HG03457 (cell line): Measurements from ENCODE around the gene EPS8L1.

ENCODE experiments used
- ATAC-seq: cut with Tn5 transposase; IDR thresholded peaks from one replicate; pipeline ENCODE4 v1.9.1; 2021; ENCODE audit warnings: moderate number of reproducible peaks; ENCODE audit not compliant: unreplicated experiment

The EPS8L1 gene

DNA sequence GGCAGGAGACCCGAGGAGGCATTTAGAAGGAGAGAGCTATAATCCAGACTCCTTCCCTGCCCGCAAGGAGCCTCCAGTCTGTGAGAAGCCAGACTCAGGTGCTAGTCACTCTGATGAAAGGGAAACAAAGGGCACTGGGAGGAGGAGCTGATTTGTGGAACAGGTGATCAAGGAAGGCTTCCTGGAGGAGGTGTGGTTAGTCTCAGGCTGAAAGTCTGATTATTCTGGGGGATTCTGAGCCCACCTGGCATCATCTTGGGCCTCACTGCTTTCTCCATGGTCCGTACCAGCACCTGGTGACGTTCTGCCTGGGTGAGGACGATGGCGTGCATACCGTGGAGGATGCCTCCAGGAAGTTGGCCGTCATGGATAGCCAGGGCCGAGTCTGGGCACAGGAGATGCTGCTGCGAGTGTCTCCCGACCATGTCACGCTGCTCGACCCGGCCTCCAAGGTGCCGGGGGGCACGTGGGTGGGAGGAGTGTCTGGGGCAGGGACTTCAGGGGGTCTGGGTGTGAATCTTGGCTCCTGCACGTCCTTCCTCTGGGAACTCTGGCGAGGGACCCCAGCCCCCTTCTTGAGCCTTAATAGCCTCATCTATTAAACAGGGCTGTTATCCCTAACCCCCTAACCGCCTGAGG is 3.9 kb downstream of the EPS8L1 start:
- no peak for ATAC-seq

DNA sequence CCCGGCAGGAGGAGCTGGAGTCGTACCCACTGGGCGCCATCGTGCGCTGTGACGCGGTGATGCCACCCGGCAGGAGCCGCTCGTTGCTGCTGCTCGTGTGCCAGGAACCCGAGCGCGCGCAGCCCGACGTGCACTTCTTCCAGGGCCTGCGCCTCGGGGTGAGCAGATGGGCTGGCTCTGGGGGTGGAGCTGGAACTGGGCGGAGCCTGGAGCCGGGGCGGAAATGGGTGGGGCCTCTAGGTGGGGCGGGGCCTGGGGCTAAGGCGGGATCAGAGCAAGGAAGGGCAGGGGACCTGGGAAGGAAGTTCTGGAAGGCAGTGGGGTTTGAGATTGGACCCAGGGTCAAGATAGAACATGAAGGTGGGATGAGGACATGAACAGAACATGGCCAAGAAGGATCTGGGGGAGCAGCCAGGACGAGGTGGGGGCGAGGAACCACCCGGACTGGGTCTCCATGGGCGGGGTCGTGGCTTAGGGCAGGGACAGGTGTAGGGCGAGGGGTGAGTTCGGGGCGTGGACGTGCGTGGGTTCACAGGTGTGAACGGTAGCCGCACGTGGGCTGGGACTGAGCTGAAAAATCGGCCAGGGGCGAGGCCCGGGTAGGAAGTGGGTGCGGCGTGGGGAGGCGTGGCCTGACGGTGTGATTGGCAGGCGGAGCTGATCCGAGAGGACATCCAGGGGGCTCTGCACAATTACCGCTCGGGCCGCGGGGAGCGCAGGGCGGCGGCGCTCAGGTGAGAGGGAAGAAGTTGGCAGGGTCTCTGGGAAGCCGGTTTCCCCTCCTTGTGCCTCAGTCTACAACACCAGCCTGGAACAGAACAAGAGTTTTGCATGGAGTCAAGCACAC is 4.7 kb downstream of the EPS8L1 start:
- no peak for ATAC-seq

DNA sequence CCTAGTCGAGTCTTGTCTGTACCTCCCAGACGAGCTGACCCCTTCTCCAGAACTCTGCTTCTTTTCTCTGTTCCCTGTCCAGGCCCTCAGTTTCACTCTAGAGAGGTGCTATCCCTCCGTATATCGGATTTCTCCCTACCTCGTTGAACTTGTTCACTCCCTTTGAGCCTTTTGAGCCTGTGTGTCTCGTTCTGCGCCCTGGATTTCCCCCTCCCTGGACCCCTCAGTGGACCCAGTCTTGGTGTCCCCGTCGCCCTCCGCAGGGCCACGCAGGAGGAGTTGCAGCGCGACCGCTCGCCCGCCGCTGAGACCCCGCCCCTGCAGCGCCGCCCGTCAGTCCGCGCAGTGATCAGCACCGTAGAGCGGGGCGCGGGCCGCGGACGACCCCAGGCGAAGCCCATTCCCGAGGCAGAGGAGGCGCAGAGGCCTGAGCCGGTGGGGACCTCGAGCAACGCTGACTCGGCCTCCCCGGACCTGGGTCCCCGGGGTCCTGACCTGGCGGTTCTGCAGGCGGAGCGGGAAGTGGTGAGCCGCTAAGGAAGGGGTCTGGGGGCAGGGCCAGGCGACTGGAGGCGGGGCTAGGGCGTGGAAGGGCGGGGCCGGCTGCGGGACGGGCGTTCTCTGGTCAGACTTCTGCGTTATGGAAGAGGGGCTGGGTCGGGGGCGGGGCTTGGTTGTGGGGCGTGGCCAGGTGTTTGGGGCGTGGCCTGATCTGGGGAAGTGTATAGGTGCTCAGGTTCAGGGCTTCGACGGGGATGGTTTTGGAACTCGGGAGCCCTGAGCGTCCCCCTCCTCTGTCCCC is 5.5 kb downstream of the EPS8L1 start:
- no peak for ATAC-seq

DNA sequence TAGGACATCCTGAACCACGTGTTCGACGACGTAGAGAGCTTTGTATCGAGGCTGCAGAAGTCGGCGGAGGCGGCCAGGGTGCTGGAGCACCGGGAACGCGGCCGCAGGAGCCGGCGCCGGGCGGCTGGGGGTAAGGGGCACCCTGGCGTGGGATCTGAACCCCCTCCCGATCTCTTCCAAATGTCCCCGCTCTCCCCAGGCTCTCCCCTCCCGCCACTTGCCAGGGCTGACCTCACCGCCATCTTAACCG is 6.0 kb downstream of the EPS8L1 start:
- no peak for ATAC-seq

DNA sequence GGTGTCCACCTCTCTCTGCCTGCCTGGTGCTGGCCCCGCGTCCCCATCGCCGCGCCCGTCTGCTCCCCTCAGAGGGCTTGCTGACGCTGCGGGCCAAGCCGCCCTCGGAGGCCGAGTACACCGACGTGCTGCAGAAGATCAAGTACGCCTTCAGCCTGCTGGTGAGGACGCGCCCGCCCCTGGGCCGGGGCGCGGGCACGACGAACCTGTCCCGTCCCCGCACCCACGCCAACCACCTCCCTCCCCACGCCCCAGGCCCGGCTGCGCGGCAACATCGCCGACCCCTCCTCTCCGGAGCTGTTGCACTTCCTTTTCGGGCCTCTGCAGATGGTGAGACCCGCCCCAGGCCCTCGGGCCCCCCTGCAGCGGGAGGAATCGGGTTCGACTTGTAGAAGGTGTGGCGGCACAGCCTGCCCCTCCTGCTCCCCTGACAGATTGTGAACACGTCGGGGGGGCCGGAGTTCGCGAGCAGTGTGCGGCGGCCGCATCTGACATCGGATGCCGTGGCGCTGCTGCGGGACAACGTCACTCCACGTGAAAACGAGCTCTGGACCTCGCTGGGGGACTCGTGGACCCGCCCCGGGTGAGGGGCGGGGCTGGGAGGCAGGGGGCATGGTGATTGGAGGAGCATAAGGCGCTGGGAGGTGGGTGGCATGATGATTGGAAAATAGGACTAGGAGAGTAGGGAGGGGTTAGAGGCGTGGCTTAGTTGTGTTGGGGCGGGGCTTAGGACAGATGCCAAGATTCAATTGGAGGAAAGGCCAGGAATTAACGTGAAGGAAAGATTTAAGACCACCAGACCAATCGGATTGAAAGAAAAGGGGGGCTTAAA is 6.6 kb downstream of the EPS8L1 start:
- ATAC-seq = no peak

DNA sequence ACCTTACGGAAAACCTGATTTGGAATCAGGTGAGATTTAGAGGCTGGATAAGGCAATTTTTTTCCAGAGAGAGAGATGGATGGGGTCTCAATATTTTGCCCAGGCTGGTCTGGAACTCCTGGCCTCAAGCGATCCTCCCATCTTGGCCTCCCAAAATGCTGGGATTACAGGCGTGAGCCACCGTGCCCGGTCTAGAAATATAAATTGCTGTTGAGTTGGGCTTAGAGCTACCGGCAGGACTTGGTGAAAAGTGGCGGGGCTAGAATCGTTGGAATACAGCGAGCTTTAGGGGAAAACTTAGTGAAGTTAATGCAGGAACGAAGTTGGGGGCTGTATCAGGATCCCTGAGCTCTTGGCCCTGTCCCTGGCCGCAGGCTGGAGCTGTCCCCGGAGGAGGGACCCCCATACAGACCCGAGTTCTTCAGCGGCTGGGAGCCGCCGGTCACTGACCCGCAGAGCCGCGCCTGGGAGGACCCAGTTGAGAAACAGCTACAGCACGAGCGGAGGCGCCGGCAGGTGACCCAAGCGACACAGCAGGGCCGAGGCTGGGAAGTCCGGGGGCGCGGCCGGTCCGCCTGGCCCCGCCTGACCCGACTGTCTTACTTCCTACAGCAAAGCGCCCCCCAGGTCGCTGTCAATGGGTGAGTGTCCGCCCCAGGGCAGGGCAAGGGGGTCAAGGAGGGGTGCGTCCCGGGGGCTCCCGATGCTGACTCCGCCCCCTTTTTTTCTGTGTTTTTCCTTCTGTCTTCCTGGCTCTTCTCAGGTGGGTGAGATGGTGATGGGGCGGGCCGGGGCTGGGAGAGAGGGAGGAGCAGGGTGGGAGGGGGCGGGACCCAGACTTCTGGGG is 7.6 kb downstream of the EPS8L1 start:
- no peak for ATAC-seq

DNA sequence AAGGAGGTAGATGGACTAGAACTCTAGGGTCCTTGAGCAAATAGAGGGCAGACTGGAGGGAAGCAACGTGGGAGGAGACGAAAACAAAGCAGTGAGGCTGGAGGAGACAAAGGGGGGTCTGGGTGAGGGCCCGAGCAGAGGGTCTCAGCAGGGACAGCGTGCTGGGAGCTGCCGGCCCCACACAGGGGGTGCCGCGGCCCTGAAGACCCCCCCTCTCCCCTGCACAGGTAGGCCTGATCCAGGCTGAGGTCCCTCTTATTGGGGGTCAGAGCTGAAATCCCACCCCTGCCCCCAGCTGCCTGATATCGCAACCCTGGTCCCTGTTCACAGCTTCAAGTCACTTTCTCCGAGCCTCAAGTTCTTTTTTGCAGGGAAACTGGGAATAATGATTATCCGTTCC is 8.7 kb downstream of the EPS8L1 start:
- no peak for ATAC-seq

DNA sequence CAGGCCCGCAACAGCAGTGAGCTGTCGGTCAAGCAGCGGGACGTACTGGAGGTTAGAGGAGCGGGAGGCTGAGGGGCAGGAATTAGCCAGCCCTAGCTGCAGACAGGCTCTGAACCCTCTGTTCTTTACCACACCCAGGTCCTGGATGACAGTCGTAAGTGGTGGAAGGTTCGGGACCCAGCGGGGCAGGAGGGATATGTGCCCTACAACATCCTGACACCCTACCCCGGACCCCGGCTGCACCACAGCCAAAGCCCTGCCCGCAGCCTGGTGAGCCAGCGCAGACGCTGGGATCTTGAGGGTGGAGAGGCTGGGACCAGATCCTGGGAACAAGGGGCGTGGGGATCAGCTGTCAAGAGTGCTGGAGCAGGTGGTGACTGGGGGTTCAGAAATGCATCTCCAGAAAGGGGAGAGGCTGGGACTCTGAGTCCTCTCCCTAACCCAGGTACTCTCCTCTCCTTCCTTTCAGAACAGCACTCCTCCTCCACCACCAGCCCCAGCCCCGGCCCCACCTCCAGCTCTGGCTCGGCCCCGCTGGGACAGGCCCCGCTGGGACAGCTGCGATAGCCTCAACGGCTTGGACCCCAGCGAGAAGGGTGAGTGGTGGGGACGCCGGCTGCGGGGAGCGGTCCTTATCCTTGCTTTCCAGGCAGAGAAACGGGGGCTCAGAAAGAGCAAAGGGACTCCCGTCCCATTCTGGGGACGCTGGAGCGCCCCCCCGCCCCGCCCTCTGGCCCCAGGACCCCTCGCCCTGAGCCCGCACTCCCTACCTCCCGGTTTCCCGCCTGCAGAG is 10.4 kb downstream of the EPS8L1 start:
- no peak for ATAC-seq

DNA sequence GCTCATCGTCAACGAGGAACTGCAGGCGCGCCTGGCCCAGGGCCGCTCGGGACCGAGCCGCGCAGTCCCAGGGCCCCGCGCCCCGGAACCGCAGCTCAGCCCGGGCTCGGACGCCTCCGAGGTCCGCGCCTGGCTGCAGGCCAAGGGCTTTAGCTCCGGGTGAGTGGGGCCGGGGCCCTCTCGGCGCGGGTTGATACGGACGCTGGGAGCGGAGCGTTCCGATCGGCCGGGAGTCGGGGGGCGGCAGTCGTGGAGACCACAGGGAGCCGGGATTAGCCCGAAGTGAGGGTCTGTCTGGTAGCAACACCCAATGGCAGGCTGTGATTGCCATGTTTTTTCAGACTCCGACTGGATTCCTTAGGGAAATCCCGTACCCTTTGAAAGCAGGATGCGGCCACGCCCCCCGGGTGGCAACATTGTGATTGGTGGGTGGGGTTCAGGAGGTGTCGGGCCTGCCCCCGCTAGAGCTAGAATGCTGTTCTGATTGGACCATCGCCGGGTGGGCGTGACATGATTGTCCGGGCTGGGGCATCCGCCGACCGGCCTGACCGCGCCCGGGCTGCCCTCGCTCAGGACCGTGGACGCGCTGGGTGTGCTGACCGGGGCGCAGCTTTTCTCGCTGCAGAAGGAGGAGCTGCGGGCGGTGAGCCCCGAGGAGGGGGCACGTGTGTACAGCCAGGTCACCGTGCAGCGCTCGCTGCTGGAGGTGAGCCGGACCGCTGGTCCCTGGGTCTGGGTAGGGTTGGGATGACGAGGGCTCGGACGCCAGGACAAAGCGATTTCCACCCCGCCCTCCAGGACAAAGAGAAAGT is 11.3 kb downstream of the EPS8L1 start:
- no peak for ATAC-seq

DNA sequence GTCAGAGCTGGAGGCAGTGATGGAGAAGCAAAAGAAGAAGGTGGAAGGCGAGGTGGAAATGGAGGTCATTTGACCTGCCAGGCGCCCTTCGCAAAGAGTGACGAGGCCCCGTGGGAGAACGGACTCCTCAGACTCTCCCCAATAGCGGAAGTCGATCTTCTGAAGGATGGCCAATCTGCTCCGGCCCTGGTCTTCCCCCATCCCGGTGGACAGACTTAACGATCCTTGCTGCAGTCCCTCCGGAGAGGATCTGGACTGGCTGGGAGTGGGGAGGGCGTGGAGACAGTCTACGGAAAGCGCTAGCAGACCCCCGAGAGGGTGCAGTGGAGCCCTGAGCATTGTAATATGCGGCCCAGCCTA is 11.9 kb downstream of the EPS8L1 start:
- ATAC-seq = no peak

DNA sequence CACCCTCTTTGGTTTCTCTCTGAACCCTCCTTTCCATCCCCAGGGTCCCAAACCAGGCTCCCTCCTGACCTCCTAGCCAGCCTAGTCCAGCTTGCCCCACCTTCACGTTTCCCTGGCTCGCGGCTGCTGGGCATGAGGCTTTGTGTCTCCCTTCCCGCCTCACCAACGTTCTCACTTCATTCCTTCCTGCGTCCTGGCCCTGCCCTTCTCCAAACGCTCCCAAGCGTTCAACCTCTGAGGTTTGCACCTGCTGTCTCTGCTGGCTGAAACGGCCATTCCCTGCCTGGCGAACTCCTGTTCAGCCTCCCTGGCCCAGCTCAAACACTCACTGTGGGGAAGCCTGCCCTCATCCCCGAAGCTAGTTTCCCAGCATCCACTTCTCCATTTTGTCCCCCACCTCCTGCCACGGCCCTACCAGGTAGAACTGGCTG is 12.4 kb downstream of the EPS8L1 start:
- ATAC-seq = no peak

DNA sequence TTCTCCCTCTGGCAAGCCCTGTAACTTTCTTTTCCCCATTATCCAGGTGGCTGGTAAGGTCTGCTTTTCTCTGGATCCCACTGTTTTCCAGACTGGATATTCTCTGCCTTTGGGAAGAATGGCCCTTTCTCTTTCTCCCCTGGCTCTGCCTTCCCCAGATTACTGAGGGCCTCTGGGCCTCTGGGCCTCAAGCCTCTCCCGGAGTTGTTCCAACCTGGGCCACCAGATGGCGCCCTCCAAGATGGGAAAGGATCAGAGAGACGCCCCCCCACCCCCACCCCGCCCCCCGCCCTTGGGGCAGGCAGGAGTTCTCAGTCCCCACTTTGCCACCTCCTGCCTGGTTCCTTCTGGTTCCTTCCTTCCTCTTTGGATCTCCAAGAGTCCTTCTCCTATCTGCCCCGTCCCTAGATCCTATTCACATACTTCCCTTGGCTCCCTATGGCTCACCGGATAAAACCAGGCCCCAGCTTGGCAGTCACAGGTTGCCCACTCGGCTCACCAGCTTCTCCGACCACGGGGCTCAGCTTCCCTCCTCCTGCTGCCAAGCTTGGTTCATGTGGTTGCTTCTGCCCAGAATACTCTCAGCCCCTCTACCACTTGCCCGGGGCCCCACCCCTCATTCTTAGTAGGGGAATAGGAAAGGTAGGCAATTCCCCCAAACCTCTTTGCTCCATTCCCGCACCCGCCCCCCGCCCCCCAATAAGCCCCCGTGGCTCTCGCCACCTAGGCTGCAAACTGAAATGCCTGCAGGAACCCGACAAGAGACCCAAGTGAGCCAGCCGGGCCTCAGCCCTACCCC is 13.1 kb downstream of the EPS8L1 start:
- no peak for ATAC-seq

DNA sequence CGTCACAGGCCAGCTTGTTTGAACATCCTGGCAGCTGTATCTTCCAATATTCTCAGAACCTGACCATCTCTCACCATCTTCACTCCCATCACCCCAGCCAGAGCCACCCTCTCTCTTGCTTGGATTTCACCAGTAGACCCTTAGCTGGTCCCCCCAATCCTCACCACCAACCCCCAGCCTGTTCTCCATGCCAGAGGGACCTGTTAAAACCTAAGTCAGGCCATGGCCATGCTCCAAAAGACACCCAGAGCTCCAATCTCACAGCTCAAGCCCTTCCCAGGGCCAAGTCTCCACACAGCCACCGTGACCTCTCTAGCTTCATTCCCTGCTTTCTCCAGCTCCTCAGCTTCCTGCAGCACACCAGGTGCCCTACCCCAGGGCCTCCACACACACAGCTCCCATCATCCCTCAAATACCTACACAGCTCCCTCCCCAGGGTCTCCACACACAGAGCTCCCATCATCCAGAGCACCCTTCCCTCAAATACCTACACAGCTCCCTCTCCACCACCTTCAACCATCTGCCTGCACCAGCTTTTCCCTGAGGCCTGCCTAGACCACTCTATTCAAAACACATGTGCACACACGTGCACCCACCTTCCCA is 13.8 kb downstream of the EPS8L1 start:
- no peak for ATAC-seq

DNA sequence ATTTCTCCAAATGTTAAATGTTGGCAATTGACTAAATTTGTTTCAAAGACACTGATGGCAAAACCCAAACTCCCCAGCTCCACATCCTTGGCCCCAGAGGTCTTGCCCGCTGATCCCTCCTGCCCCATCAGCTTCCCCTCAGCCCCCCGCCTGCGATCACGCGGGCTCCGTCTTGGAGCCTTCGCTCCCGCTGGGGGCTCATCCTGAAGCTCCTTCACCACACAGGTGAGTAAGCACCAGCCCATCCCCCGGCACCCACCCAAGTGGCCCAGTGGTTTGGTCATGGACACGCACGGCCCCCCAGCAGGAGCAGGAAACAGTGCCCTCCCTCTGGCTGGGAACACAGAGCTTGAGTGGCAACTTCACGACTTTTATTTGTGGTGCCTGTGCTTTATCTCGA is 14.9 kb downstream of the EPS8L1 start:
- no peak for ATAC-seq

DNA sequence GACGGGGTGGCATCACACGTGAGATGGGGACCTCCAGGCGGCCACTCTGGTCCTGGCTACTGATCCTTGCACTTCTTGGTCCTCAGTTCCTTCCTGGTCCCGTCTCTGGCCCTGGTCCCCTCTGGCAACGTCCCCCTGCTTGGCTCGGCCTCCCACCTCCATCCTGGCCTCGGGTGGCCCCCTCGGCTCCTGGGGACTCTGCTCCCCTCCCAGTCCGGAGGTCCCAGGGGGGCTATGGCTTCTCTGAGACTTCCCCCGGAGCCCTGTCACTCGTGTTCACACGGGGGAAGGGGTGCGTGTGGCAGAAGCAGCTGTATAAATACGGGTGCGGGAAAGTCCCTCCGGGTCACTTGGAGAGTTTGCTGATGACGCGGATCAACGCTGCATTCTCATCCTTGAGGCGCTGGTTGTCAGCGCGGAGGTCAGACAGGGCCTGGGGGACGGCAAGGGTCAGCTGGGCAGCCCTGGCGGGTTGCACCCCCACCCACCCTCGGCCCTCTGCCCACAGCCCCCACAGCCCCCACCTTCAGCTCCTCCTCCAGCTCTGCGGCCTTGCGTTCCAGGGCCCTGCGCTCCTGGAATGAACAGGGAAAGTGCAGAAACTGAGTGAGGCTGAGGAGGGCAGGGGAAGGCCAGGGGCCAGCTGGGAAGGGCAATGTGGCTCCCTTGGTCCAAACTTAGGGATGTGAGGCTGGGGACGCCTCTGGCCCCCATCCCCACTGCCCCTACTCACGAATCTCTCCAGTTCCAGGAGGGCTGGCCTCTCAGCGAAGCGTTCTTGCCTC is 15.6 kb downstream of the EPS8L1 start:
- no peak for ATAC-seq

DNA sequence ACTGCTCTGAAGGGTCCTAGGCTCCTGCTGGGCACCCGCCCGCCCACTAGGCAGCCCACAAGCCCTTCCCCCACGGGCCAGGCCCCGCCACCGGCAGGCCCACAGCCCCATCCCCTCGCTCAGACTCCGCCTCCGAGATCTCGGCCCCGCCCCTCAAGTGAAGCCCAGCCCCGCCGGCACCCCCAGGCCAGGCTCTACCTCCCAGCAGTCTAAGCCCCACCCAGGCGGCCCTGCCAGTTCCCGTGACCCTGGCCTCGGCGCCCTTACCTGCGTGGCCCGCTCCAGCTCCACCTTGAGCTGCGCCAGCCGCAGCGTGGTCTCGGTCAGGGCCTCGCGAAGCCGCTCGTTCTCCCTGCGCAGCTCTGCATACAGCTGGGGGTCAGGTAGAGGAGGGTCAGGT is 16.3 kb downstream of the EPS8L1 start:
- no peak for ATAC-seq
